ENCODE results near the gene ATP13A1.
"Not testable (repeated sequence)": the region's sequence is repeated elsewhere in the genome, so short reads cannot be mapped to it uniquely, and the experiment has no call there.

Gene ATP13A1

DNA sequence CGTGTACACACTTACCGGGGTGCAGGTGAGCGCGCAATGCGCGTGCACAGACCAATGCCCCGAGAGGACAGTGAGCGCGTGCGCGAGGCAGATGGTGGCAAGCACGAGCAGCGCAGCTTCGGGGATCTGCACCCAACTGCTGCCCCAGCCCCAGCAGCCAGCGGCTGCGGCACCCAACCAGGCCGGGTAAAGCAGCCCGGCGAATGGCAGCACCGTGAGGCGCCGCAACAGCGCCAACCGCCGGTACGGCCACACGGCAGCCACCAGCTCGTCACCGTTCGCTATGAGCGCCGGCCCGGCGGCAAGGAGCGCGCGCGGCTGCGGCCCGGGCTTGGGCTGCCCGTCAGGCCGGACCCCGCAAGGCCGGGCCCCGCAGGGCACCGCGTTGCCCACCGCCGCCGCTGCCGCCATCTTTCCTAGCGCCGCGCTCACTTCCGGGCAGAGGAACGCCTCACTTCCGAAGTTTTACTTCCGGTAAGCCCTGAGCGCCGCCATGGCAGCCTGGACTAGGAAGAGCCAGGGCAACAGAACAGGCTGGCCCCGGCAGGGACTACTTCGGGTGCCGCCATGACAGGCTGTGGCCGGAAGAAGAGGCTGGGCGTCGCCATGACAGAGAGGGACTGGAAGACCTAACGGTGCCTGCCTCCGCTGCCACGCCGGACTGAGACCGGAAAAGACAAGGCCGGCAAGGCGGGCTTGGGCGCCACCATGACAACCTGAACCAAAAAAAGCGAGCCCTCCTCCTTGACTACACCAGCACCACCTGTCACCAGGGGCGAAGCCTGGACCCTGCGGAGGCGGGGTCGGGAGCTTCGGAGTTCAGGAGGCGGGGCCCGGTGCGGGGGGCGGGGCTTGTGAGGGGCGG lies at the start of gene ATP13A1:
TSS of gene ATP13A1 (minus strand) at position 421 of the 865 bp plus-strand sequence. CDS start at position 411, 10 bp downstream.
- DNase-seq (ENCODE audit: low read depth), result peak; percentile 91

GRCh38 chr19:19711934-19712828 lies 48.7 kb upstream of the ATP13A1 start:
- no peak for DNase-seq (ENCODE audit: low read depth)

DNA sequence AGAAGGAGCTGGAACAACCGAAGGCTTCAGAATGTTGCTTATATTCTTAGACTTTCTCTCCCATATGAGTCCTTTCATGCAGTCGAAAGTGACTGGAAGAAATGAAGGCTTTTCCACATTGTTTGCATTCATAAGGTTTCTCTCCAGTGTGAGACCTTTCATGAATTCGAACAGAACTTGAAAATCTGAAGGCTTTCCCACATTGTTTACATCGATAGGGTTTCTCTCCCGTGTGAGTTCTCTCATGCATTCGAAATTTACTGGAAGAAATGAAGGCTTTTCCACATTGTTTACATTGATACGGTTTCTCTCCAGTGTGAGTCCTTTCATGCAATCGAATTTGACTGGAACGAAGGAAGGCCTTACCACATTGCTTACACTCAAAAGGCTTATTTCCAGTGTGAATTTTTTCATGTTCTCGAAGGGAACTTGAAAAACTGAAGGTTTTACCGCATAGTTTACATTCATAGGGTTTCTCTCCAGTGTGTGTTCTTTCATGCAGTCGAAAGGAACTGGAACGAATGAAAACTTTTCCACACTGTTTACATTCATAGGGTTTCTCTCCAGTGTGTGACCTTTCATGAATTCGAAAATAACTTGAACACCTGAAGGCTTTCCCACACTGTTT lies 47.9 kb upstream of the ATP13A1 start:
- DNase-seq (ENCODE audit: low read depth), result no peak

- DNase-seq (ENCODE audit: low read depth), result no peak
These were observed 47.0 kb upstream of the ATP13A1 start for GRCh38 chr19:19710506-19710905.

GRCh38 chr19:19704836-19705235 lies 41.4 kb upstream of the ATP13A1 start:
- DNase-seq (ENCODE audit: low read depth), result no peak

DNA sequence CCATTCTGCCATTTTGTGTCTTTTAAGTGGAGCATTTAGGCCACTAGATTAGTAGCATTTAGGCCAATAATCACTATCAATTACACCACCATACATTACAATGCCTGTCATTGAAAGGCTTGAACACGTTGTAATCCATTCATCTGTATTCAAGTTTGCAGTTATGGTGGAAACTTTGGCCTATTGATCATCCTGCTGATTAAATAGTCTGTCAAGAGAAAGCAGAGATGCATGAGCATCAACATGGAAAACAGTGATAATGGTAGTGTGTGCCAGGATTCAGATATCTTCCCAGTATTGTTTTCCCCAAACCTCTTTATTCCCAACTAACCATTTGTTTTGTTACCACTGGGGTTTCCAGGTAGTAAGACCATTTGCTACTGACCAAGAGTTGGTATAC lies 37.0 kb upstream of the ATP13A1 start:
- DNase-seq (ENCODE audit: low read depth), result not testable (repeated sequence)

- no peak for DNase-seq (ENCODE audit: low read depth)
These were observed 34.1 kb upstream of the ATP13A1 start for GRCh38 chr19:19697589-19697988.

DNA sequence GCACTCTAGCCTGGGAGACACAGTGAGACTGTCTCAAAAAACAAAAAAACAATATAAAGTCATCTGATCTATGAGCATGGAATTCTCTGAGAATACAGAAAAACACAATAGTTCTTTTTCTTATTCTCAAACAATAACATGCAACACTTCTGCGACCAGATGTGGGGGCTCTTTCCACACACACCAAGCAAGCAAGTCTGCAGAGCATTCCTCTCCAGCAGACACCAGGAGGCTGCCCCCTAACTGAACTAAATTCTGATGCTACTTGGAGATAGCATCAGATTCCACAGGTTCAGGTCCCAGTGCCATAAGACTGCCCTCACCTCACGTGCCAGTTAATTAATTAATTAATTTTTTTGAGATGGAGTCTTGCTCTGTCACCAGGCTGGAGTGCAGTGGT lies 32.9 kb upstream of the ATP13A1 start:
- DNase-seq (ENCODE audit: low read depth), result no peak

- no peak for DNase-seq (ENCODE audit: low read depth)
These were observed 28.2 kb upstream of the ATP13A1 start for GRCh38 chr19:19691683-19692082.

DNA sequence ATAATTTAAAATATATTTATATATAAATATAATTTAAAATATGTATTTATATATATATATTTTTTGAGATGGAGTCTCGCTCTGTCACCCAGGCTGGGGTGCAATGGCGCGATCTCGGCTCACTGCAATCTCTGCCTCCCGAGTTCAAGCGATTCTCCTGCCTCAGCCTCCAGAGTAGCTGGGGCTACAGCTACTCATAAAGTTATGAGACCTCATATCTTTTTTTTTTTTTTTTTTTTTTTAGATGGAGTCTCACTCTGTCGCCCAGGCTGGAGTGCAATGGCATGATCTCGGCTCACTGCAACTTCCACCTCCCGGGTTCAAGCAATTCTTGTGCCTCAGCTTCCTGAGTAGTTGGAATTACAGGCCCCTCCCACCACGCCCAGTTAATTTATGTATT lies 25.5 kb upstream of the ATP13A1 start:
- not testable (repeated sequence) for DNase-seq (ENCODE audit: low read depth)

- no peak for DNase-seq (ENCODE audit: low read depth)
These were observed 23.6 kb upstream of the ATP13A1 start for GRCh38 chr19:19687090-19687489.

- DNase-seq (ENCODE audit: low read depth), result no peak
These were observed 23.1 kb upstream of the ATP13A1 start for GRCh38 chr19:19686580-19686979.

DNA sequence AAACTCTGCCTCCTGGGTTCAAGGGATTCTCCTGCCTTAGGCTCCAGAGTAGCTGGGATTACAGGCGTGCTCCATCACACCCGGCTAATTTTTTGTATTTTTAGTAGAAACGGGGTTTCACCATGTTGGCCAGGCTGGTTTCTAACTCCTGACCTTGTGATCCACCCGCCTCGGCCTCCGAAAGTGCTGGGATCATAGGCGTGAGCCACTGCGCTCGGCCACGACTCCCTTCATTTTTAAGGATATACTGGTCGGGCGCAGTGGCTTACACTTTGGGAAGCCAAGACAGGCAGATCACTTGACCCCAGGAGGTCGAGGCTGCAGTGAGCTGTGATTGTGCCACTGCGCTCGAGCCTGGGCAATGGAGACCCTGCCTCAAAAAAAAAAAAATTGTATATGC lies 22.6 kb upstream of the ATP13A1 start:
- DNase-seq (ENCODE audit: low read depth), result not testable (repeated sequence)

- no peak for DNase-seq (ENCODE audit: low read depth)
These were observed 15.9 kb upstream of the ATP13A1 start for GRCh38 chr19:19679176-19680073.

DNA sequence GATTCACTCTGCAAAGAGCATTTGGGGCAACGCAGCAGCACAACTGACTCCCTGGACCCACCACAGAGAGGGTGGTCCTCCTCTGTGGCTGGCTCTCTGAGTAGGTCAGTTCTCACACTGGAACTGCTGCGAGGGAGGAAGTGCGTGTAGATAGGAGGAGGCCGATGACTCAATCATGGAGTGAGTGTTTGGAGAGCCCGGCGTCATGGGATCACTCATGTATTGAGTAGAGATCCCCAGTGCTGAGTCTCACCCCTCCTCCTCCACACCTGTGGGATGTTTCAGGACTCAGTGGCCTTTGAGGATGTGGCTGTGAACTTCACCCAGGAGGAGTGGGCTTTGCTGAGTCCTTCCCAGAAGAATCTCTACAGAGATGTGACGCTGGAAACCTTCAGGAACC lies 14.1 kb upstream of the ATP13A1 start:
- DNase-seq (ENCODE audit: low read depth), result no peak

GRCh38 chr19:19674315-19674714 lies 10.8 kb upstream of the ATP13A1 start:
- no peak for DNase-seq (ENCODE audit: low read depth)

DNA sequence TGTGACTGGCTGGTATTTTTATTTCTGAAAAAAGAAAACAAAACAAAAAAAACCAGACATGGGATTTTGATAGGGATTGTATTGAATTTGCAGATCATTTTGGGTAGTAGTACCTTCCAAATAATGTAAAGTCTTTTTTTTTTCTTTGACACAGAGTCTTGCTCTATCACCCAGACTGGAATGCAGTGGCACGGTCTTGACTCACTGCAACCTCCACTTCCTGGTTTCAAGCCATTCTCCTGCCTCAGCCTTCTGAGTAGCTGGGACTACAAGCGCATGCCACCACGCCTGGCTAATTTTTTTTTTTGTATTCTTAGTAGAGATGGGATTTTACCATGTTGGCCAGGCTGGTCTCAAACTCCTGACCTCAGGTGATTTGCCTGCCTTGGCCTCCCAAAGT lies 9.3 kb upstream of the ATP13A1 start:
- DNase-seq (ENCODE audit: low read depth), result no peak

- no peak for DNase-seq (ENCODE audit: low read depth)
These were observed 6.6 kb upstream of the ATP13A1 start for GRCh38 chr19:19670070-19670551.

DNA sequence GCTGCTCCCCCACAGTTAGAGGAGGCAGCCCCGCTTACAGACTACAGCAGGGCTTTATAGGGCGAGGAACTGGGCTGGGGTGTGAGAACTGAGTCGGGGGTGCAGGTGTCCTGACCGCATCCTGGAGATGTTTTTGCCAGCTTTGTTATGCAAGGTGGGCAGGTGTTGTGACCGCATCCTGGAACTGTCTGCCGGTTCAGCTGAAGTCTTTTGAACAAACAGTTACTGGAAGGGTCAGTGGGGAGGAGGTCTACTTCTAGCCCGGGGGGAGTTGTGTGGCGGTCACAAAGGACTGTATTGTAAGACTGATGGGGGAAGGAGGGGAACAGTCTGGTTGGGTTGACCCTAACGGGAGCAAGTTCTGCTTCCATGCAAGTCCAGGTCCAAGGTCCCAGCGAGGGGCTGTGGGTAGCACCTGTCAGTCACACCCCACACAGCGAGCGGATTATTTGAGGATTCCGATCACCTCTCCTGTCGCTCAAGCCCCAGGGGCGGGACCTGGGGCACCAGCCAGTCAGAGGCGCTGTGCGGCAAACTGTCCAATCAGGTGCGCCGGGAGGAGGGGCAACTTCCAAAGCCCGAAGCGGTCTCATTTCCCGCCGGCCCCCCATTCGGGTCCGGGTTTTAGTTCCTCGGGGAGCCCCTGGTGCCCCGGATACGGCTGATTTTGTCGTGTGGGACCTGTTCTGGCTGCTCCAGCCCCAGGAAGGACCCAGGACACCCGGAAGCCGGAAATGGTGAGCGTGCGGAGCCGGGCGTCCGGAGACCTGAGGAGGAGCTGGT lies 4.9 kb upstream of the ATP13A1 start, which contains the start of gene ZNF101:
TSS of gene ZNF101 (plus strand) at position 610 of the 783 bp plus-strand sequence. CDS start at position 735, 125 bp downstream.
- DNase-seq (ENCODE audit: low read depth), result peak; percentile 92

DNA sequence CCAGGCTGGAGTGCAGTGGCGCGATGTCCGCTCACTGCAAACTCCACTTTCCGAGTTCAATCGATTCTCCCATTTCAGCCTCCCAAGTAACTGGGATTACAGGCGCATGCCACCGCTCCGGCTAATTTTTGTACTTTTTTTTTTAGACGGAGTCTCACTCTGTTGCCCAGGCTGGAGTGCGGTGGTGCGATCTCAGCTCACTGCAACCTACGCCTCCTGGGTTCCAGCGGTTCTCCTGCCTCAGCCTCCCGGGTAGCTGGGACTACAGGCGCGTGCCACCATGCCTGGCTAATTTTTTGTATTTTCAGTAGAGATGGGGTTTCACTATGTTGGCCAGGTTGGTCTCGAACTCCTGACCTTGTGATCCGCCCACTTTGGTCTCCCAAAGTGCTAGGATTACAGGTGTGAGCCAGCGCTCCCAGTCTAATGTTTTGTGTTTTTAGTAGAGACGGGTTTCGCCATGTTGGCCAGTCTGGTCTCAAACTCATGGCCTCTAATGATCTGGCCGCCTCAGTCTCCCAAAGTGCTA lies 2.0 kb upstream of the ATP13A1 start:
- not testable (repeated sequence) for DNase-seq (ENCODE audit: low read depth)

All from activated T-helper 9 cell treated with anti-CD3 and anti-CD28 coated beads, Interleukin-2, amount 50 U/mL, for 16 hours (primary cell).